Measurements from ENCODE around the gene FHL1. TPM values are rescaled to one million over a fixed set of nuclear protein-coding genes. Genes with fewer than 3 reads are reported as not detected.

The FHL1 gene
- total RNA-seq: 63.2 and 118 TPM in 2 replicates

GRCh38 chrX:136147315-136147901 lies at the start of gene FHL1:
Gene FHL1, plus strand, starts transcription at chrX:136147533.

DNA sequence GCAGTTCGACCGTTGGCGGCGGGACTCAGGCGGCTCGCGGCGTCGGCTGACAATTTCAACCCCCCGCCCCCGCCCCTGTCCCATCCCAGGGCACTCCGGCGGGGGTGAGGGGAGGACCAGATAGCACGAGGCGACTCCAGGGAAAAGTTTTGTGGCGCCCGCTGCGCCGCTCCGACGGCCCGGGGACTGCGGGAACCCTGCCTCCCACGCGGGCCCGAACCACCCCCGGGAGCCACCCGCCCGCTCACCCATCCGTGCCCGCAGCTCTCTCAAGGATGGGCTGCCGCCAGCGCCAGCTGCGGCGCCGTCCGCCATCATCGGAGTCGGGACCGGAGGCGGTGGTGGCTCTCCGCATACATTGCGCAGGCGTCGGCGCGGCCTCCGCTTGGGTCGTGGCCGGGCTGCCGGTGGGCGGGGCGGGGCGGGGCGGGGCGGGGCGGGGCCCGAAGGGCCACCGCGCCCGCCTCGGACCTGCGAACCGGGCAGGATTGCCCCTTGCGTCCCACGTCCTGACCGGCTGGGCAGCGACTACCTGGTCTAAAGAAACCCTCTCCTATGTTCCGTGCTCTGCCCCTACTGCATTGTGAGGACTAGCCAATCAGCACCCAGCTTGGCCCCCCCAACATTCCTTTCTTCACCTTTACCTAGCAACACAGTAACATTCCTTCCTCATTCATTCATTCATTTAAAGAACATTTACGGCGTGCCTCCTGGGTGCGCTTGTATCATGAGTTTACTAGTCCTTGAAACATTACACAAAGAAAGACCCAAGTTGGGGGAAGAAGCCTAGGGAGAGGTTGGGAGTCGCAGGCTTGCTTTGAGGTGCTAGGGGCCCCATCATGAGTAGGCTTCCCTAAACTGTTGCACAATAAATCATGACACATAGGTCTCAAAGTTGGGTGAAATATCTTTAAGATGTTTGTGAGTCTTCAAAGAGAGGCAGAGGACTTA lies 104.0 kb downstream of the FHL1 start, which contains the start of gene MAP7D3:
Gene MAP7D3 (minus strand): TSS at position 360 of the 951 bp plus-strand sequence. CDS start 42 bp downstream, at position 318.

Other genes starting within 250 kb of the FHL1 start
- gene MMGT1, start 173.5 kb upstream of the FHL1 start, total RNA-seq: 9.5 and 17.8 TPM in 2 replicates
- gene SLC9A6, start 162.1 kb upstream of the FHL1 start, total RNA-seq: 24.4 and 29.4 TPM in 2 replicates
- gene MAP7D3, start 103.9 kb downstream of the FHL1 start, total RNA-seq: 7.1 and 15.7 TPM in 2 replicates
- gene ADGRG4, start 153.4 kb downstream of the FHL1 start, total RNA-seq: not detected in 2 replicates